ENCODE results near the gene LAMB1.
A peak's percentile ranks its signal among the peaks of the same experiment; 100 is the strongest.
"Not testable (repeated sequence)": the region's sequence is repeated elsewhere in the genome, so short reads cannot be mapped to it uniquely, and the experiment has no call there.

The LAMB1 gene

DNA sequence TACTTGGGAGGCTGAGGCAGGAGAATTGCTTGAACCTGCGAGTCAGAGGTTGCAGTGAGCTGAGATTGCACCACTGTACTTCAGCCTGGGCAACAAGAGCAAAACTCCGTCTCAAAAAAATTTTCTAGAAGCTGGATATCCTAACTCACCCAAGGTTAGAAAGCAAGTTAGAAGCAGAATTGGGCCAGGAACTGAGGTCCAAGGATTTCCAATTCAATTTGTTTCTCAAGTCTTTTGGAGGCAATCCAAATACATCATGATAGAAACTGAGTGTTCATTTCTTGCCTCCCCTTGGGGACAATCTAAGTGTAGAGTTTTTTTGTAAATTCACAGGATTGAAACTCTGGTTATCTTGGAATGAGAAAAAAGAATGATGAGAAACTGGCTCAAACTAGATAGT, 45.5 kb downstream of the LAMB1 start:
- no peak for DNase-seq (ENCODE audit: low read depth)
- H3K4me3 ChIP-seq (ENCODE audit: low read depth, low read length): no peak overlapping the region
- TF ChIP-seq, protein P1, sequence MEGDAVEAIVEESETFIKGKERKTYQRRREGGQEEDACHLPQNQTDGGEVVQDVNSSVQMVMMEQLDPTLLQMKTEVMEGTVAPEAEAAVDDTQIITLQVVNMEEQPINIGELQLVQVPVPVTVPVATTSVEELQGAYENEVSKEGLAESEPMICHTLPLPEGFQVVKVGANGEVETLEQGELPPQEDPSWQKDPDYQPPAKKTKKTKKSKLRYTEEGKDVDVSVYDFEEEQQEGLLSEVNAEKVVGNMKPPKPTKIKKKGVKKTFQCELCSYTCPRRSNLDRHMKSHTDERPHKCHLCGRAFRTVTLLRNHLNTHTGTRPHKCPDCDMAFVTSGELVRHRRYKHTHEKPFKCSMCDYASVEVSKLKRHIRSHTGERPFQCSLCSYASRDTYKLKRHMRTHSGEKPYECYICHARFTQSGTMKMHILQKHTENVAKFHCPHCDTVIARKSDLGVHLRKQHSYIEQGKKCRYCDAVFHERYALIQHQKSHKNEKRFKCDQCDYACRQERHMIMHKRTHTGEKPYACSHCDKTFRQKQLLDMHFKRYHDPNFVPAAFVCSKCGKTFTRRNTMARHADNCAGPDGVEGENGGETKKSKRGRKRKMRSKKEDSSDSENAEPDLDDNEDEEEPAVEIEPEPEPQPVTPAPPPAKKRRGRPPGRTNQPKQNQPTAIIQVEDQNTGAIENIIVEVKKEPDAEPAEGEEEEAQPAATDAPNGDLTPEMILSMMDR (conservative IDR thresholded peaks at IDR 0.05; ENCODE audit: low read depth, low read length): no peak

DNA sequence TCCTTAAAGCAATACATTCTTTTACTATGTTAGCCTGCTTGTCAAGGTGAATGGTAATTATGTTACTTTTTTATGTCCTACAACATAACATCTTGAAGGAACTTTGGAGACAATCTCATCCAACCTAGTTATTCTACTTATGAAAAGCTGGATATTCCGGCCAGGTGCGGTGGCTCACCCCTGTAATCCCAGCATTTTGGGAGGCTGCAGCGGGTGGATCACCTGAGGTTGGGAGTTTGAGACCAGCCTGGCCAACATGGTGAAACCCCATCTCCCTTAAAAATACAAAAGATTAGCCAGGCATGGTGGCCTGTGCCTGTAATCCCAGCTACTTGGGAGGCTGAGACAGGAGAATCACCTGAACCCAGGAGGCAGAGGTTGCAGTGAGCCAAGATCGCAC, 46.0 kb downstream of the LAMB1 start:
- H3K4me3 ChIP-seq (ENCODE audit: low read depth, low read length); DNase-seq (ENCODE audit: low read depth): not testable (repeated sequence)

DNA sequence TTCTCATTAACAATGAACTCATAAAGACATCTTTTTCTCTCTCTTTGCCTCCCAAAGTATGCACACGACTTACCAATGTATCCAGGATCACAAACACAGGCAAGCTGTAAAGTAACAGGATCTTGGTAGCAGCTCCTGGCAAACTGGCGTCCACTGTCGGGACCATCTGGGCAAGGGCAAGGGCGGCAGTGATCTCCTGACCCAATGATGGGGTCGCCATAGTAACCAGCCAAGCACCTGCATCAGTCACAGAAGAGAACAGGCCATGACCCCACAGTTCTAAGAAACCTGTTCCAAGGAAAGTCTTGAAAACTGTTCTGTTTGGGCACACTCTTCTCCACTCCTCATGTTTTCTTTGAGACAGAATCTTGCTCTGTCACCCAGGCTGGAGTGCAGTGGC, 47.6 kb downstream of the LAMB1 start:
- TF ChIP-seq, protein P1 (conservative IDR thresholded peaks at IDR 0.05; ENCODE audit: low read depth, low read length): no peak
- no peak overlapping the region for H3K4me3 ChIP-seq (ENCODE audit: low read depth, low read length)
- no peak for DNase-seq (ENCODE audit: low read depth)

DNA sequence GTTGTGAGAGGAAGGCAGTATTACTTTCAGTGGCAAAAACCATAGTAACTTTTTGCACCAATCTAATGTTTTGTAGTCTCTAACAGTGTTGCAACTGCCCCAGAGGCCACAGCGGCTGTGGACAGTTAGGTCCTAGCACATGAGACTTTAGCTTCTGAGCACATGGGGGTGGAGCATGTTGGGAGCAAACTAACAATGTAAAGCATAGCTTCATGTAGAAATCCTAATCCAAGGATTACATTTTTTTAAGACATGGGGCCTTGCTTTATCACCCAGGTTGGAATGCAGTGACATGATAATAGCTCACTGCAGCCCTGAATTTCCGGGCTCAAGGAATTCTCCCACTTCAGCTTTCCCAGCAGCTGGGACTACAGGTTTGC, 49.0 kb downstream of the LAMB1 start:
- no peak overlapping the region for H3K4me3 ChIP-seq (ENCODE audit: low read depth, low read length)
- peak; percentile 62 for DNase-seq (ENCODE audit: low read depth)
- TF ChIP-seq, protein P1 (conservative IDR thresholded peaks at IDR 0.05; ENCODE audit: low read depth, low read length): no peak

DNA sequence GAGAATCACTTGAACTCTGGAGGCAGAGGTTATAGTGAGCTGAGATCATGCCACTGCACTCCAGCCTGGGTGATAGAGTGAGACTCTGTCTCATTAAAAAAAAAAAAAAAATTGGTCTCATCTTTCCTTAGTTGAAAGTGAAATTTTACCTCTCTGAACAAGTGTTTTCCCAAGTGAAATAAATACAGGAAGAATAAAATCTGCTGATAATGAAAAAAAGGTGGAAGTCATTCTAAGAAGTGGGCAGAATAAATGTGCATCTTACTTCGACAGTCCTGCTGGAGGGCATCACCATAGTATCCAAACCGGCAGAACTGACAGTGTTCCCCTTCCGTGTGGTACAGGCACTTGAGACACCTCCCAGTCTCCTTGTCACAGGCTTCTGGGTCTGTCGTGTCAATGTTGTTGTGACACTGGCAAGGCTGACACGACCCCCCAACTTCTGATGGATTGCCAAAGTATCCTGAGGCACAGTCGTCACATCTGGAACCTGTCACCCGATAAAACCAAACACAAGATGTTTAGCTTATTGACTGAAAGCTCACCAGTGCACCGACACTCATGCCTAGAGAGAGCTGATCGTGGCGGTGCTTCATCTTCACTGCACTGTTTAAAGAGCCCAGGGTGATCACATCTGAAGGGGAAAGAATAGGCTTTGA, 49.6 kb downstream of the LAMB1 start:
- TF ChIP-seq, protein P1 (conservative IDR thresholded peaks at IDR 0.05; ENCODE audit: low read depth, low read length): no peak
- H3K4me3 ChIP-seq (ENCODE audit: low read depth, low read length): no peak overlapping the region
- no peak for DNase-seq (ENCODE audit: low read depth)

DNA sequence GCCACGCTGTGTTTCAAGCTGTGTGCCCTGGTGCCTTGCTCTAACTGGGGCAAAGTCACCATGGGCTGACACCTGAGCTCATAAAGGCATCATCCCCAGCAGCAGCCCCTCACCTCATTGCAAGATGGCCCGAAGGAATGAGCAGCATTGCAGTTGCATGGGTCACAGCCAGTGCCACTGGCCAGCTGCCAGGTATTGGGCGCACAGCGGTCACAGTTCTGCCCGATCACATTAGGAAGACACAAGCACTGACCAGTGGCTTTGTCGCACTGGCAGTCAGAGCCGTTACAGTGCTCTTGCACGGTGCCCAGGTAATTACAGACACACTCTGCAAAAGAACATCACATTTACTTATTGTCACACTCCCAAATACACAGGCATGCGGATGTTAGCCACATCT, 51.1 kb downstream of the LAMB1 start:
- no peak overlapping the region for H3K4me3 ChIP-seq (ENCODE audit: low read depth, low read length)
- DNase-seq (ENCODE audit: low read depth): no peak
- TF ChIP-seq, protein P1 (conservative IDR thresholded peaks at IDR 0.05; ENCODE audit: low read depth, low read length): no peak

DNA sequence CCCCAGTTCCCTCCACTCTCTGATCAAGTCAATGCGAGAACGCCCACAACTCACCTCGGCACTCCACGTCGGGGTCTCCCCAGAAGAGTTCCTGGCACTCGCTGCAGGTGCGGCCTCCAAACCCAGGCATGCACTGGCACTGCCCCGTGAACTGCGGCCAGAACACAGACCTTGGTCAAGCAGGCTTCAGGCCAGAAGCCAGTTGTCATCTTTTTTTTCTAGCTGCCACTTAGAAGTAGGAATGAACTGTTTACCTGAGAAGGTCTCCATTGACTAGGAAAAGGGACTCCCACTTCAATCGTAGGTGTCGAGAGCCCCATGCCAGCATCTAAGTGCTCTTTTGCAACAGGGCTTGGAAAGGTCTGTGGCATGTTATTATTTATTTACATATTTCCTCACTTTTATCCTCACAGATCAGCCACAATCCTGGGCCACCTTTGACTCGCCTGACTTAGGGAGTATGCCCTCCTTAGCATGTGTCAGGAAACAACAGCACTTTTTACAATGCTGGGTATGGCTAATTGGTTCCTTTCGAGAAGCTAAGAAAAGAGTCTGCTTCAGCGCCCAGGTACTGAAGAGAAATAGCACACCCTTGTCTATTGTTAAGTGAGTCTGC, 51.7 kb downstream of the LAMB1 start:
- no peak for DNase-seq (ENCODE audit: low read depth)
- TF ChIP-seq, protein P1 (conservative IDR thresholded peaks at IDR 0.05; ENCODE audit: low read depth, low read length): no peak
- no peak overlapping the region for H3K4me3 ChIP-seq (ENCODE audit: low read depth, low read length)

Data from choroid plexus epithelial cell (primary cell).